Tibial nerve (tissue), 4 donors: Measurements from ENCODE around the gene KCTD2.

Experiments used
- EP300 ChIP-seq, 2 donors: sonication (generic); formaldehyde crosslinking; IDR thresholded peaks; one replicate each; pipeline ENCODE4 v1.6.1; 2017; ENCODE audit warnings: antibody characterized with exemption in 2 of 2, mild to moderate bottlenecking in 1 of 2
- POLR2A ChIP-seq, 2 donors: fragments of 450-650 bp; IDR thresholded peaks; one replicate each; pipeline ENCODE4 v1.6.1; 2017; ENCODE audit warnings: antibody characterized with exemption in 2 of 2, mild to moderate bottlenecking in 2 of 2, moderate library complexity in 2 of 2
- TF ChIP-seq, protein P1 (sequence below), 5 experiments: fragments of 200-600 bp in 3 of 5; fragments of 450-650 bp in 2 of 5; sonication (generic) in 3 of 5; IDR thresholded peaks; one replicate each; pipeline ENCODE4 v1.5.1; 2016 to 2019; ENCODE audit warnings: antibody characterized with exemption in 5 of 5, mild to moderate bottlenecking in 3 of 5, moderate library complexity in 2 of 5

DNA sequence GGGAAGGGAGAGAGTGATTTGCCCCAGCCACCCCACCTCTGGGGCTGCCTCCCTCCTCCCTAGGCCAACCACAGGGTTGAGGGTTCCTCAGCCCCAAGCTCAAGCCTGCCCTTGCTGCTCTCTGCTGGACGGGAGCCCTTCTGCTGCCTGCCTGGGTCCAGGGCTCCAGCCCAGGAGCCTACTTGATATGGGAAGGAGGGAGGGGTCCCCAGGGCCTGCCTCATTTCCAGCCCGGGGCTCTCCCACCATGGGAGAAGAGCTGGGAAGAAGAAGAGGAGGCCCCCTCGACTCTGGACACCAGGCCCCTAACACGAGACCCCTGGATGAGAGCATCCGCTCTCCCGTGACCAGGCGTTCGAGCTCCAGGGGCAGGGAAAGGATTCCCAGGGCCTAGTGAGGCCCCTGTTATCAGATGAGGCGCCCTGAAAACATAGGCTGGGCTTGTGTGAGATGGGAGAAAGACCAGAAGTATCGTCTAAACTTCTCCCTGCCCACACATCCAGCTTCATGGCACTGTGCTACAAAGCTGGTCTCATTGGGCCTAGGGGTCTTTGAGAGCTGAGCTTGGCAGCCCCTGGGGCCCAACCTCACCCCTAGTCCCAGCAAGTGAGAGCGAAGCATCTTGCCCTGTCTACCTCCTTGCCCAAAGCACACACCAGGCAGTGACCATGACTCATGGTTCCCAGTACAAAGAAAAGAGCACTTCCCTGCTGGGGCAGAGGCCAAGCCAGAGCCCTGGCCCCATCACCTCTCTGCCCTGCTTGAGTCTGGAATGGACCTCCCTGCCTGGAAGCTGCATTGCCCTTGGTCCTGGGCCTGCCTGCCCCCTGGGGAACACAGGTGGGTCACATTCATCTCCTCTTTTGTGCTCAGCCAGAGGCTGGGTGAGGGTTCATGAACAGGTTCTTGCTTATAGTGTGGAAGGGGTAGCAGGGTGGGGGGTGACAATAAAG lies 41.7 kb downstream of the KCTD2 start:
- TF ChIP-seq POLR2A (IDR thresholded peaks at IDR 0.05) (no peak), EP300 (IDR thresholded peaks at IDR 0.05) (no peak)
- TF ChIP-seq, protein P1, sequence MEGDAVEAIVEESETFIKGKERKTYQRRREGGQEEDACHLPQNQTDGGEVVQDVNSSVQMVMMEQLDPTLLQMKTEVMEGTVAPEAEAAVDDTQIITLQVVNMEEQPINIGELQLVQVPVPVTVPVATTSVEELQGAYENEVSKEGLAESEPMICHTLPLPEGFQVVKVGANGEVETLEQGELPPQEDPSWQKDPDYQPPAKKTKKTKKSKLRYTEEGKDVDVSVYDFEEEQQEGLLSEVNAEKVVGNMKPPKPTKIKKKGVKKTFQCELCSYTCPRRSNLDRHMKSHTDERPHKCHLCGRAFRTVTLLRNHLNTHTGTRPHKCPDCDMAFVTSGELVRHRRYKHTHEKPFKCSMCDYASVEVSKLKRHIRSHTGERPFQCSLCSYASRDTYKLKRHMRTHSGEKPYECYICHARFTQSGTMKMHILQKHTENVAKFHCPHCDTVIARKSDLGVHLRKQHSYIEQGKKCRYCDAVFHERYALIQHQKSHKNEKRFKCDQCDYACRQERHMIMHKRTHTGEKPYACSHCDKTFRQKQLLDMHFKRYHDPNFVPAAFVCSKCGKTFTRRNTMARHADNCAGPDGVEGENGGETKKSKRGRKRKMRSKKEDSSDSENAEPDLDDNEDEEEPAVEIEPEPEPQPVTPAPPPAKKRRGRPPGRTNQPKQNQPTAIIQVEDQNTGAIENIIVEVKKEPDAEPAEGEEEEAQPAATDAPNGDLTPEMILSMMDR (IDR thresholded peaks at IDR 0.05): no peak
